ENCODE data around the gene PRPF31.

Gene PRPF31

DNA sequence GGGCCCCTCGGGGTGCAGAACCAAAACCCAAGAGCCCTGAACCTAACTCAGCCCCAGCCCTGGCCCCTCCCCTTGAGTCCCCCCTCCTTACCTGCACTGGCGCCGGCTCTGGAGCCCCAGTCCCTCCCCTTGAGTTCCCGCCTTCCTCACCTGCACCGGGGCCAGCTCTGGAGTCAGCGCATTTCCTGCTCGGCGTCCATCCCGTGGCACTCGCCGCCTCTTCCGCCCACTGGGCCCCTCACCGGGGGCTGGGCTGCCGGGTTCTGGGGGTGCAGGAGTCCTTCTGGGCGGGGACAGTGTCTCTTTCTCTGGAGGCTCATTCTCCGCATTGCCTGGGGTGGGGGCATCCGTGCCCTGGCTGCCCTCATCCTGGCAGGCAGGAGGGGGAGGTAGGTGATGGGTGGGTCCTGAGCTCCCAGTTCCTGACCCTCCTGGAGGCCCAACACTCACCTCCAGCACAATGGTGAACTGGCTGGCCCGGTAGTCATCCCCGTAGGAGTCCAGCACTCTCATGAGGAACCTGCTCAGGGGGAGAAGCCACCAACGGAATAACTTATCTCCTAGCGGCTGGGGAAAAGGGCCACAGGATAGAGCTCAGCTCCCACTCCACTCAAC lies 7.6 kb upstream of the PRPF31 start:
- DNase-seq (ENCODE audit: low read depth) = no peak

DNA sequence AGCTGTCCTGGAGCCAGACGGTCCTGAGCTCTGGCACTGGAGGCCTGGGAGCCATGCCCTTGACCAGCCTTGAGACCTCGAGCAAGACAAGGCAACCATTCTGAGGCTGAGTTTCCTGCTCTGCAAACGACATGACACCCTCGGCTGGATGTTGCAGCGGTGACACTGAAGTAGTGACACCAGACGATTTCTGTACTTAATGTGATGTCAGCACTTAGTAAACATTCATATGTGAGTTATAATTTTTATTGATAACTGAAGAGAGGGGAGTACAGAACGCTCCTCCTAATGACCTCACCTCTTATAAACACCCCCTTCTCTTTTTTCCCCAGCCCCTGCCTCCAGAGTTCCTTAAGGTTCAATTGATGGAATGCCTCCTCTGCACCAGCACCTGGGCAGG lies 7.1 kb upstream of the PRPF31 start:
- no peak for DNase-seq (ENCODE audit: low read depth)

DNA sequence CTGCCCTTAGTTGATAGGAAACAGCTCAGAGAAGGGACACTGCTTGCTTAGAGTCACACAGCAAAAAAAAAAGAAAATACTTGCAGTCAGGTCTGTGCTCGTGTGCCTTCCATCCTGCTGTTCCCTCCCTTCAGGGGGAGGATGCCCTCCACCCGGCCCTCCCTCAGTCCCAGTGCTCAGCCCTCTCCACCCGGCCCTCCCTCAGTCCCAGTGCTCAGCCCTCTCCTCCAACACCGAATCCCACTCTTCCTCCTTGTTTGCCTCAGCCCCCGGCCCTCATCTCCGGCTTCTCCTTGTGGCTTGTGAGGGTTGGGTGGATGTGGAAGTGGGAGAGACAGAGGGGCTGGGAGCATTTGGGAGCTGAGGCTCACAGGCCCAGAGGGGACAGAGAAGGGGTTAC lies 5.9 kb upstream of the PRPF31 start:
- no peak for DNase-seq (ENCODE audit: low read depth)

DNA sequence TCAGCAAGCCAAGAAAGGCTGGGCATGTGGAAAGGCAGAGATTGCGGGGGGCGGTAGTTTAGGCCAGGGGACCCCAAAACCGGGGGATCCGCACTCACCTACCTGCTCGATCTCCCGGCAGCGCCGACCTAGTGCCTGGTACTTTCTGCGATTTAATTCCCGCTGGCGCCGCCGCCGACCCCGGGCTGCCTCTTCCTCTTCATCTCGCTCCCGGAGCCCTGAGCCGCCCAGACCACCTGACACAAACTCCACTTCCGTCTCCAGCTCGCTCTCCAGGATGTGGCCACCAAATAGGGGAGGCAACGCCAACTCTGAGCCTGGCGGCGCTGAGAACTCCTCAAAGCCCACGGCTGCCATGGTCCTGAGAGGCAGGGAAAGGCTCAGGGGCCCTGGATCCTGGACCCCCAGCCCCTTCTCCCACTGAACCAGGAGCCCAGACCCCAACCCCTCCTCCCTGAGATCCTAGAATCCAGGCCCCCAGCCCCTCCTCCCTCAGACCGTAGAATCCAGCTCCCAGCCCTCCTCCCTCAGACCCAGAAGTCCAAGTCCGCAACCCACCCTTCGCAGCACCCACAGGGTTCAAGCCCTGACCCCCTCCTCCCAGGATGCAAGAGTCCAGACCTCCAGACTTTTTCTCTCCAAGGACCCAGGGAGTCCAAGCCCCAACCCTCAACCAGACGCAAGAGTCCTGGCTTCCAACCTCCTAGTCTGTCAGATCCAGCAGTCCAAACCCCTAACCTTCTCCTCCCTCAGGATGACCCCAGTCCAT lies 1.0 kb upstream of the PRPF31 start:
- DNase-seq (ENCODE audit: low read depth) = no peak

DNA sequence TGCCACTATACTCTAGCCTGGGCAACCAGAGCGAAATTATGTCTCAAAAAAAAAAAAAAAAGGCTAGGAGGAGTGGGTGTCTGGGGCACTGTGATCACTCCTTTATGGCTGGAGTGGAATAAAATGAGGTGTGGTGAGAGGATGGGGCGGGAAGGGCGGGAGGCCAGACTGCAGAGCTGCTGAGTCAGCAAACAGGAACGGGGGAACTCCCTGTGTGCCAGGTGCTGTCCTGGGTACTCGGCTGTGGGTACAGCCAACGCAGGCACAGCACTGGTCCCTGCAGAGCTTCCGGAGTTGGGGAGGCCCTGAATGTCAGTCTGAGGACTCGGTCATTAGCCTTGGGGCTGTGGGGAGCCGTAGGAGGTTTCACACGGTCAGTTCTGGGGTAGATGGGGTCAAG lies 5.7 kb downstream of the PRPF31 start:
- DNase-seq (ENCODE audit: low read depth) = no peak

DNA sequence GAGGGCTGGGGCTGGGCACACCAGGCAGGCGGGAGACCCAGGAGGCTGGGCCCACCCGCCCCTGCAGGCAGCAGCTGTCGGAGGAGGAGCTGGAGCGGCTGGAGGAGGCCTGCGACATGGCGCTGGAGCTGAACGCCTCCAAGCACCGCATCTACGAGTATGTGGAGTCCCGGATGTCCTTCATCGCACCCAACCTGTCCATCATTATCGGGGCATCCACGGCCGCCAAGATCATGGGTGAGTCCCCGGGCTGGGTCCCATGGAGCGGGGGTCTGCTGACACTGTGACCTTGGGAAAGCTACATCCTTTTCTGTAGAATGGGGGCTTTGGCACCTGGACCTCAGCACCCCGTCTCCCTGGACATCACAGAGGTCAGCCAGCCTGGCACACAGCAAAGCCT lies 8.1 kb downstream of the PRPF31 start:
- DNase-seq (ENCODE audit: low read depth) = no peak

DNA sequence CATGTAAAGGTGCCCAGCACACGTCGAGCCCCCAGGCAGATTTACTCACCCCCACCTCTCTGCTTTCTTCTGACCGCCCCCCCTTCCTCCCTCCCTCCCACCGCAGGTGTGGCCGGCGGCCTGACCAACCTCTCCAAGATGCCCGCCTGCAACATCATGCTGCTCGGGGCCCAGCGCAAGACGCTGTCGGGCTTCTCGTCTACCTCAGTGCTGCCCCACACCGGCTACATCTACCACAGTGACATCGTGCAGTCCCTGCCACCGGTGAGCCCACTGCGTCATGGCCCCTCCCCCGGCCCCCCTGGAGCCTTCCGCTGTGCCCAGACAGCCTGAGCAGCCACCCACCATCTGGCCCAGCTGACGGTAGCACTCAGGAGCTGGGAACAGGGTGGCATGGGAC lies 8.8 kb downstream of the PRPF31 start:
- no peak for DNase-seq (ENCODE audit: low read depth)

DNA sequence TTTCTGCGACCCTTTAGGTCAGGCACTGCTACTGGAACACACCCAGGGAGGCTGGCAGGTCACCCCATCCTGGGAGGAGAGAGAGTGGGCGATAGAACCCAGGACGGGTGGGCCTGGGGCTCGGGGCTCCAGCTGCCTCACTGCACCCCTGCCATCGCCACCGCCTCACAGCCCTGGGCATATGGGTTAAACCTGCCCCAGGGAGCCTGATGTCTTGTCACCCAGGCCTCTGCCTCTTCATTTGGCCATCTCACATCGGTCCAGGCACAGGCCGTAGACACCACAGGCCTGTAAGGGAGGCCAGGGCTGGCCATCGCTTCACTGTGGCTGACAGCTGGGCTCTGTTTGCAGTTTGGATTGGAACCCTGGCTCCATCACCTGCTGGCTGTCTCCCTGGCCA lies 10.2 kb downstream of the PRPF31 start:
- no peak for DNase-seq (ENCODE audit: low read depth)

DNA sequence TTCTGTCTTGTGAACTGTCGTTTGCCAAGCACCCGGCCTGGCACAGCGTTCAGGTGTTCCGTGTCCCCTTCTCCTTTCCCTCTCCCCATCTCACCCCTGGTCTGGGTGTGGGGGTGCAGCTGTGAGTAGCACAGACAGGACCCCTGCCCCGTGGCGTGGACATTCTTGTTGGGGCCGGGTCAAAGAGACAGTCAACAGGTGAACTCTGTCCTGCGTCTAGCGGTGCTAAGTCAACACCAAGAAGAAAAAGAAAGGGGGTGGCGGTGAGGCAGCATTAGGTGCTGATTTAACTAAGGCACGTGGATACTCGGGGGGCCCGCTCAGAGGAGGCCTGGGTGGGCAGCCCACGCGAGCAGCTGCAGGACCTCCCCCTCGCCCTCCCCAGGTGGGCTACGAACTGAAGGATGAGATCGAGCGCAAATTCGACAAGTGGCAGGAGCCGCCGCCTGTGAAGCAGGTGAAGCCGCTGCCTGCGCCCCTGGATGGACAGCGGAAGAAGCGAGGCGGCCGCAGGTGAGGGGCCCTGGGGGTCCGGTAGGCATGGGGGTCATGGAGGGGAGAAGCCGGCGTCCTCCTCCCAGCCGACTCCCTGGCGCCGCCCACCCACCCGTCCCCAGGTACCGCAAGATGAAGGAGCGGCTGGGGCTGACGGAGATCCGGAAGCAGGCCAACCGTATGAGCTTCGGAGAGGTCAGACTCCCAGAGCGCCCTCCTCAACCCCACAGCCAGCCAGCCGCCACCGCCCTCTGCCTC lies 12.3 kb downstream of the PRPF31 start:
- no peak for DNase-seq (ENCODE audit: low read depth)

DNA sequence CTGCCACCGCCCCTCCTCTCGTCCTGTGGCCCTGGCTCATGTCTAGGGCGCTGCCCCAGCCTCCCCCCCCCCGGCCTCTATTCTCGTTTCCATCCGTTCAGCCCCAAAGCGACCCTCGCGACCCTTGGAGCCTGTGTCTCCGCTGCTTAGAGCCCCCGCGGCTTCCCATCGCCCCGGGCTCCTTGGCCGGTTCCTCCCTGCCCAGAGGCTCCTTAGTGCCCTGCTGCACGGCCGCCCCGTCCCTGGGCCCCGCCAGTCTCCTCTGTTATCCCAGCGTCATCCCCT lies 12.8 kb downstream of the PRPF31 start:
- no peak for DNase-seq (ENCODE audit: low read depth)

DNA sequence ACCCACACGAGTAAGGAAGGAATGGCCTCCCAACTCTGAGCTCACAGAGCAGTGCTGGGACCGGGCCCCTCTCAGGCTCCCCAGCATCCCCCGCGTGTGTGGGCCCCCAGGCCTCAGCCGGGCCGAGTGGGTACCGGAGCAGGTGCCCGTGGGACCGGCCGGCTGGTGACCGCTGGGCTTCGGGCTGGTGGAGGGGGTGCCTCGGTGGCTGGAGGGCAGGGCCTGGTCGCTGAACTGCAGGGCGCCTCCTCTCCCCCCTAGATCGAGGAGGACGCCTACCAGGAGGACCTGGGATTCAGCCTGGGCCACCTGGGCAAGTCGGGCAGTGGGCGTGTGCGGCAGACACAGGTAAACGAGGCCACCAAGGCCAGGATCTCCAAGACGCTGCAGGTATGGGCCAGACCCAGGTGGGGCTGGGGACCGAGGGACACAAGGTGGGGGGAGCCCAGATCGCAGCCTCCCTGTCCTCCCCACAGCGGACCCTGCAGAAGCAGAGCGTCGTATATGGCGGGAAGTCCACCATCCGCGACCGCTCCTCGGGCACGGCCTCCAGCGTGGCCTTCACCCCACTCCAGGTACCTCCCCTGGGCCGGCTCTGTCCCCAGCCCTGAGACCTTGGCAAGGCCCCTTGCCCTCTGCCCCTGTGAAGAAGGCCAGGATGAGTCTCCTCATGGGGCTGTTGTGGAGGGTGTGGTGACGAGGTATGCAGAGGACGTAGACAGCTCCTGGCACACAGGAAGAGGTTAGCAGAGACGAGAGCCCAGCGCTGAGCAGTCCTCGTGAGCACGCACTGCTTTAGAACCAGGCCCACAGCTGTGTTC lies 13.5 kb downstream of the PRPF31 start:
- DNase-seq (ENCODE audit: low read depth) = no peak

DNA sequence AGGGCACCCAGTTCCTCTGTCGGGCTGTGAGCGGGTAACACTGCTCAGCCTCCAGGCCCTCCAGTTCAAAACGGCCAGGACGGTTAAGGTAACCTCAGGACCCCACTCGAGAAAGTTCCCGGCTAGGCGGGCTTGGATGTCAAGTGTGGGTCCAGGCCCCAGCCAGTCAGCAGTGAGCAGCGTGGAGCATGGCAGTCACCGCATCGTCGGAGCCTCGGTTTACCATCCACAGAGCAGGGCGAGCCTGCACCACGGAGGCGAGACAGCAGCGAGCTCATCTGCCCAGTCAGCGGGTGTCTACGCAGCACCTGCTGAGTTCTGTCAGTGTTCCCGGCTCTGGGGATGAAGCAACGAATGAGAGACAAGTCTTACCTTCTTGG lies 14.1 kb downstream of the PRPF31 start:
- DNase-seq (ENCODE audit: low read depth) = no peak

DNA sequence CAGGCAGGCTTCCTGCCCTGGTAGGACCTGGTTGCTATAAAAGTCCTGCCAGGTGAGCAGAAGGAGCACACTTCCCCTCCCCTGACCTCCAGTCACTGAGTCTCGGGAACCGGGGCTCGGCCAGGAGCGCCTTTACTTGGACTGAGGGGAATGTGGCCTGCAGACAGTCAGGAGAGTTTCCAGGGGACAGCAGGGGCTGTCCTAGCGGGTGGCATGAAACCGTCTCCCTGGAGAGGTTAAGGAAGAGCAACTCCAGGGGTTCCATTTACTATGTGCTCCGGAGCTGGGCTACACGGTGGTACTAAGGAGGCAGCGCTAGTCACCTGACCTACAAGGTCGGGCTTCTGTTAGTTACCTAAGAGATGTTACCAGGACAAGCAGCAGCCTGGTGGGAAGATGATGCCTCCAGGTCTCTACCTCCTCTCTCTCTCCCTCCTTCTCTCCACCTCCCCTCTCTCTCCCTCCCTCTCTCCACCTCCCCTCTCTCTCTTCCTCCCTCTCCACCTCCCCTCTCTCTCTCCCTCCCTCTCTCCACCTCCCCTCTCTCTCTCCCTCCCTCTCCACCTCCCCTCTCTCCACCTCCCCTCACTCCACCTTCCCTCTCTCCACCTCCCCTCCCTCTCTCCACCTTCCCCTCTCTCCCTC lies 17.9 kb downstream of the PRPF31 start:
- no peak for DNase-seq (ENCODE audit: low read depth)

DNA sequence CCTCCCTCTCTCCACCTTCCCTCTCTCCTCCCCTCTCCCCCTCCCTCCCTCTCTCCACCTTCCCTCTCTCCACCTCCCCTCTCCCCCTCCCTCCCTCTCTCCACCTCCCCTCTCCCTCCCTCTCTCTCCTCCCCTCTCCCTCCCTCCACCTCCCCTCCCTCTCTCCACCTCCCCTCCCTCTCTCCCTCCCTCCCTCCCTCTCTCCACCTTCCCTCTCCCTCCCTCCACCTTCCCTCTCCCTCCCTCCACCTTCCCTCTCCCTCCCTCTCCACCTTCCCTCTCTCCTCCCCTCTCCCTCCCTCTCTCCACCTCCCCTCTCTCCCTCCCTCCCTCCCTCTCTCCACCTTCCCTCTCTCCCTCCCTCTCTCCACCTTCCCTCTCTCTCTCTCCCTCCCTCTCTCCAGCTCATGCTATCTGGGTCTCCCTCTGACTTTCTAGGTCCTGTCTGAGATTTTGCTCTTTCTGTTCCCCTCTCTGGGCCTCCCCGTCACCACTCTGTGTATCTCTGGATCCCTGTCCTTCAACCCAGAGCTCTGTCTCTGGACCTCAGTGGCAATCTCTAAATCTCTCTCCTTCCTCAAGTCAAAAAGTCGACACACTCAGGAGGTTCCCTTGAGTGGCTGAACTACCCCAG lies 18.5 kb downstream of the PRPF31 start:
- no peak for DNase-seq (ENCODE audit: low read depth)

DNA sequence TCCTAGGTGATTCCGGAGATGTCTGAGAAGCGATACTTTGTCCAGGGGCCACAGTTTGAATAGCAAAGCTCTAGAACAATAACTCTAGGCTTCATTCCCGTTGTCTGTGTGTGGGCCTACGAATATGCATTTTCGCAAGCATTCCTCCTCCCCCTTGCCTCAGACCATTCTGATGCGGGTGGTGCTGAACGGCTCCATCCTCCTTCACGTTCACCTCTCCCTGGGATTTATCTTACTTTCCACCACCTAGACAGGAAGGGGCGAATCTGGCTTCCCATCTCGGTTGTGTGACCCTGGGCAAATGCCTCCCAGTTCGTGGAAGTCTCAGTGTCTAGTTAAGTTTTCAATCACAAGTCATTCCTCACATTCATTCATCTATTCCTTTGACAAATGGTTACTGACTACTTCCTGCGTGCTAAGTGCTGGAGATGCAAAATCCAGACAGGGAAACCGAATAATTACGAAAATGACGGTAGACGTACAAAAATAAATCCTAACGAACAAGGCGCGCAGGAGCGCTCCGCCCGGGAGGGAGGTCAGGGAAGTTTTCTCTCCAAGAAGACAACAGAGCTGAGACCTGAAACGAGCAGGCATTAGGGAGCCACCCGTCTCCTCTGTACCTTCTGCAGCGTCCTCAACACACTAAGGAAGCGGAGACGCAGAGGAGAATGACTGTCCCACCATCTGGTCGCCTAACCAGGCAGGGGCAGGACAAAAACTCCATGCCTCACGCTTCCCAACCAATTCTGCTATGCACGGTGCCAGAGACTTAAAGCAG lies 20.7 kb downstream of the PRPF31 start:
- DNase-seq (ENCODE audit: low read depth) = no peak

DNA sequence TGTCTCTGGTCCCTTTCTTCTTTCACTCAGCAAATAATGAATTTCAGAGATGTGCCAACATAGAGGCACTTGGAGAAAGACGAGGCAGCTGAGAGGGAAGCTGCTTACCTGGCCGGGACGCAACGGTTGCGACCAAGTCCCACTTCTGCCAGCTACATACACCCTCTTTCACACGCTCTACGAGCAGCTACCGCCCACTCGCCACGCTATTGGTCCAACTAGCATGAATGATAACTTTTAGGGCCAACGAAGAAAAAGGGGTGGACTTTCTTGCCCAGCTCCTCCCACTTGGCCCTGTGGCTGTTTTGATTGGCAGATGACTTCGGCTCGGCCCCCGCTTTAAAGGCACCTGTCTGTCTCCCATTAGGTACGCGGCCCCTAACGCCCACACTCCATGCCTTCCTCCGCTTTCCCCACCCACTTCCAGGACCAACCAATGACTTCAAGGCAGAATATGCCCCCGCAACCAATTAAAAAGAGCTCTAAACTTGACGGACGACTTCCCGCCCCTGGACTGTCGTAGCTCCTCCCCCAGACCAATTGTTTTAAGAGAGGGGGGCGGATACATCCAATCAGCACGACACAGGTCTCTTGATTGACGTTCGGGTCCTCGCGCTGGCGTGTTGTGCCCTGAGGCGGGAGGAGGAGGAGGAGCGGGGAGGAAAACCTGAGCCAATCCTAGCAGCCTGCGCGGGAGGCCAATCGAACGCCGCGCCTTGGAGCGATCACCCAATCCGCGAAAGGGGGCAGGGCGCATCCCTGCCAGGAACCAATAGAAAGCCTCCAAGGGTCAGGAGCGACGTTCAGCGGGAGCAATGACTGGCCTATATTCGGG lies 21.5 kb downstream of the PRPF31 start:
- DNase-seq (ENCODE audit: low read depth) = peak; percentile 95

DNA sequence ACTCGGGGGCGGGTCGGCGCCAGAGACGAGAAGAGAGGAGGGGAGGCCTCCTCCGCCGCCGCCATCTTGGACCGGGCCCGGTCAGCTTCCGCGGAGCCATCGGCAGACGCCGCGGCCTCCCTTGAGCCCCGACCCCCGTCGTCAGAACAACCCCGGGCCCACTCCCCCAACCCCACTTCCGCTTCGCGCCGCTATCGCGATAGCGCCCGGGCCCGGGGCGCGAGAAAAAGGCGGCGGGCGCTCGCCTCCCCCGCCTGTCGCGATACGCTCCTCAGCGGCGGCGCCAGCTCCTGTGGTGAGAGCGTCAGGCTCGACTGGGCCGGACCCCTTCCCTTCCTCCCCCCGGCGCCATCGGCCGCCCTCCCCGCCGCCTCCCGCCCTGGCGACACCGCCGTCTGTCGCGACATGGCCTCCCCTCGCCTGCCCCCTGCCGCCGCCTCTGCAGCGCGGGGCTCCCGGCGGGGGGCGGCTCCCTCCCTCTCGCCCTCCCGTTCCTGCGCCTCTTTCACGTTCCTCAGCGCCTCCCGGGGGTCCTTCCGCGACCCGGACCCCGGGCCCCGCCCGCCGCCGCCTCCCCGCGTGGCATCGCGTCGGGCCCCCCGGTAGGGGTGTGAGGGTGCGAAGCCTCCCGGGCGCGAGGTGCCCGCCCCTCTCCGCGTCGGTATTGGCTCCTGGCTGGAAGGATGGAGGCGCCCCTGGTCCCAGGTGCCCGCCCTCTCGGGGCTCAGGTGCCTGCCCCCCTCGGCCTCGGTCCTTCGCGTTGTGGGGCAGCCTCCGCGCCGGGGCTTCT lies 22.3 kb downstream of the PRPF31 start, which contains the start of gene CNOT3:
Gene CNOT3, plus strand, starts transcription at position 64 of the 790 bp plus-strand sequence. CDS start 5,217 bp downstream, outside the sequence.
- no peak for DNase-seq (ENCODE audit: low read depth)

DNA sequence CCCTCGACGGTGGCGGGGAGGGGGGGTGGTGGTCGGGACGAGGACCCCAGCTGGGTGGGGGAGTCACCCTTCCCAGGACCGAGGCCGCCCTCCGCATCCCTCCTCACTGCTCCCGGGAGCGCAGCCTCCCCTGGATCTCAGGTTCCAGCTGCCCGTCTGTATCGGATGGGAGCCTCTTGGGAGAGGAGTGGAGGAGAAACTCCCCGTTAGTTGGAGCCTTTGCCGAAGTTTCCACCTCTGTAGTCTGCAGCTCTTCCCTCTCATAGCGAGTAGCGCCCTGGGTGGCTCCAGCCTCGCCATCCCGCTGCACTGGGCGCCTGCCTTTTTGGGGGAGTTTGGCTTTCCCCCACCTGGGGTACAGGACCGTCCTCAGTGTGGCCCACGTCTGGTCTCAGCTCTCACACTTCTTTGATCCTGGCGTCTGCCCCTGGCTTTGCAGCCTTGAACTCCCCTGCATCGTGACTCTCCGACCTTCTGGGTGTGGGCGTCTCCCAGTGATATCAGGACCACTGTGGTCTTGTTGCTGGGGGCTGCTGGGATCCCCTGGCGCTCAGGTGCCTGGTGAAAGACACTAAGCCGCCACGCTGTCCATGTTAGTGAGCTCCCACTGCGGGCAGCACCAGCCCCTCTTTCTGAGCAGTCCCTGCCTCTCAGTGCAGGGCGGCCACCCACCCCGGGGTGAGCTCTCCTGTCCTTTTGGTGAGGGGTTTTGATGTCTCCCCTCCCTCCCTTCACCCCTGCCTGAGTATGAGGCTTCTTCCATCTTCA lies 23.1 kb downstream of the PRPF31 start:
- no peak for DNase-seq (ENCODE audit: low read depth)

Measured in stimulated activated CD8-positive, alpha-beta memory T cell treated with anti-CD3 and anti-CD28 coated beads, Interleukin-7, amount 100 ng/mL, for 24 hours (primary cell).